Heart left ventricle (tissue), 13 donors: ENCODE data around the gene CCL20.

Experiments
- POLR2A ChIP-seq, 2 donors: fragments of 450-650 bp; IDR thresholded peaks; one replicate each; pipeline ENCODE4 v1.6.1; 2017; ENCODE audit warnings: antibody characterized with exemption in 2 of 2, mild to moderate bottlenecking in 2 of 2, moderate library complexity in 2 of 2
- TF ChIP-seq, protein P1 (sequence below), 12 donors: fragments of 200-600 bp; sonication (generic) in 4 of 12; IDR thresholded peaks; one replicate each; pipeline versions ENCODE4 v1.5.0 to v1.8.0; 2018 to 2022; ENCODE audit warnings: antibody characterized with exemption in 12 of 12, mild to moderate bottlenecking in 5 of 12
- donor health status: ischemic (EF 13 %, LVEDD 7.1; RV severe dilation, severe dysfunction).
- donor health status: DM: no; HTN: yes; CAD: no.
- donor health status: DM: no; HTN: no; CAD: no.
- donor health status: ischemic (EF 25% LVEDD 6.9; RV normal size, moderate dysfunction).
- donor health status: ischemic (EF 25% LVEDD 5.7; RV mildly dilated, moderate dysfunction).
- donor health status: ischemic (EF 35%, LVEDD 5.7; RV mildly dilated, moderate dysfunction).
- donor health status: nonischemic (EF 11% LVEDD 7.7; RV severe dilation, severe dysfunction).
- donor health status: DM: yes; HTN: yes; CAD: no.
- donor health status: PGD.
- donor health status: ischemic (EF 29% LVEDD 5.4; RV normal size, mild dysfunction).
- donor health status: nonischemic (EF 23%, LVEDD 6.1; RV moderate dilation, normal function).

- TF ChIP-seq, protein P1, sequence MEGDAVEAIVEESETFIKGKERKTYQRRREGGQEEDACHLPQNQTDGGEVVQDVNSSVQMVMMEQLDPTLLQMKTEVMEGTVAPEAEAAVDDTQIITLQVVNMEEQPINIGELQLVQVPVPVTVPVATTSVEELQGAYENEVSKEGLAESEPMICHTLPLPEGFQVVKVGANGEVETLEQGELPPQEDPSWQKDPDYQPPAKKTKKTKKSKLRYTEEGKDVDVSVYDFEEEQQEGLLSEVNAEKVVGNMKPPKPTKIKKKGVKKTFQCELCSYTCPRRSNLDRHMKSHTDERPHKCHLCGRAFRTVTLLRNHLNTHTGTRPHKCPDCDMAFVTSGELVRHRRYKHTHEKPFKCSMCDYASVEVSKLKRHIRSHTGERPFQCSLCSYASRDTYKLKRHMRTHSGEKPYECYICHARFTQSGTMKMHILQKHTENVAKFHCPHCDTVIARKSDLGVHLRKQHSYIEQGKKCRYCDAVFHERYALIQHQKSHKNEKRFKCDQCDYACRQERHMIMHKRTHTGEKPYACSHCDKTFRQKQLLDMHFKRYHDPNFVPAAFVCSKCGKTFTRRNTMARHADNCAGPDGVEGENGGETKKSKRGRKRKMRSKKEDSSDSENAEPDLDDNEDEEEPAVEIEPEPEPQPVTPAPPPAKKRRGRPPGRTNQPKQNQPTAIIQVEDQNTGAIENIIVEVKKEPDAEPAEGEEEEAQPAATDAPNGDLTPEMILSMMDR (IDR thresholded peaks at IDR 0.05): no peak
- TF ChIP-seq POLR2A (IDR thresholded peaks at IDR 0.05): no peak
Measured at GRCh38 chr2:227826019-227826521, 12.4 kb downstream of the CCL20 start.
